ENCODE measurements around the gene LGALS8.

GRCh38 chr1:236522937-236523703 lies 662 bp upstream of the LGALS8 start:
- TF ChIP-seq, protein P1, sequence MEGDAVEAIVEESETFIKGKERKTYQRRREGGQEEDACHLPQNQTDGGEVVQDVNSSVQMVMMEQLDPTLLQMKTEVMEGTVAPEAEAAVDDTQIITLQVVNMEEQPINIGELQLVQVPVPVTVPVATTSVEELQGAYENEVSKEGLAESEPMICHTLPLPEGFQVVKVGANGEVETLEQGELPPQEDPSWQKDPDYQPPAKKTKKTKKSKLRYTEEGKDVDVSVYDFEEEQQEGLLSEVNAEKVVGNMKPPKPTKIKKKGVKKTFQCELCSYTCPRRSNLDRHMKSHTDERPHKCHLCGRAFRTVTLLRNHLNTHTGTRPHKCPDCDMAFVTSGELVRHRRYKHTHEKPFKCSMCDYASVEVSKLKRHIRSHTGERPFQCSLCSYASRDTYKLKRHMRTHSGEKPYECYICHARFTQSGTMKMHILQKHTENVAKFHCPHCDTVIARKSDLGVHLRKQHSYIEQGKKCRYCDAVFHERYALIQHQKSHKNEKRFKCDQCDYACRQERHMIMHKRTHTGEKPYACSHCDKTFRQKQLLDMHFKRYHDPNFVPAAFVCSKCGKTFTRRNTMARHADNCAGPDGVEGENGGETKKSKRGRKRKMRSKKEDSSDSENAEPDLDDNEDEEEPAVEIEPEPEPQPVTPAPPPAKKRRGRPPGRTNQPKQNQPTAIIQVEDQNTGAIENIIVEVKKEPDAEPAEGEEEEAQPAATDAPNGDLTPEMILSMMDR (IDR thresholded peaks at IDR 0.05): peak in 1 of 7 experiments; percentile 3
- TF ChIP-seq POLR2A (IDR thresholded peaks at IDR 0.05): no peak

Data from body of pancreas (tissue), 4 donors.